ENCODE results near the gene PCYT2.

Gene PCYT2

GRCh38 chr17:81902023-81902652, 9.1 kb downstream of the PCYT2 start, which contains the start of gene NPB:
NPB (plus strand) TSS chr17:81902238; CDS start chr17:81902278, 40 bp downstream.
- DNase-seq (ENCODE audit: low read depth in 1 of 2, low spot score in 1 of 2) = no peak

- no peak for DNase-seq (ENCODE audit: low read depth in 1 of 2, low spot score in 1 of 2)
These were observed 9.8 kb downstream of the PCYT2 start for GRCh38 chr17:81901167-81902022.

GRCh38 chr17:81900181-81900820, 10.9 kb downstream of the PCYT2 start:
- no peak for DNase-seq (ENCODE audit: low read depth in 1 of 2, low spot score in 1 of 2)

GRCh38 chr17:81899514-81900166, 11.6 kb downstream of the PCYT2 start:
- DNase-seq (ENCODE audit: low read depth in 1 of 2, low spot score in 1 of 2) = no peak

GRCh38 chr17:81898885-81899284, 12.3 kb downstream of the PCYT2 start:
- DNase-seq (ENCODE audit: low read depth in 1 of 2, low spot score in 1 of 2) = no peak

- DNase-seq (ENCODE audit: low read depth in 1 of 2, low spot score in 1 of 2) = no peak
These were observed 13.0 kb downstream of the PCYT2 start for GRCh38 chr17:81898029-81898866.

GRCh38 chr17:81895400-81895799, 15.8 kb downstream of the PCYT2 start:
- no peak for DNase-seq (ENCODE audit: low read depth in 1 of 2, low spot score in 1 of 2)

GRCh38 chr17:81891303-81891552, 20.0 kb downstream of the PCYT2 start:
- no peak for DNase-seq (ENCODE audit: low read depth in 1 of 2, low spot score in 1 of 2)

GRCh38 chr17:81890447-81891302, 20.5 kb downstream of the PCYT2 start:
- DNase-seq (ENCODE audit: low read depth in 1 of 2, low spot score in 1 of 2) = no peak

- no peak for DNase-seq (ENCODE audit: low read depth in 1 of 2, low spot score in 1 of 2)
These were observed 21.6 kb downstream of the PCYT2 start for GRCh38 chr17:81889602-81890001.

- no peak for DNase-seq (ENCODE audit: low read depth in 1 of 2, low spot score in 1 of 2)
These were observed 22.1 kb downstream of the PCYT2 start for GRCh38 chr17:81888988-81889595.

GRCh38 chr17:81888105-81888987, 22.9 kb downstream of the PCYT2 start:
- DNase-seq (ENCODE audit: low read depth in 1 of 2, low spot score in 1 of 2) = no peak

GRCh38 chr17:81885869-81886548, 25.2 kb downstream of the PCYT2 start:
- DNase-seq (ENCODE audit: low read depth in 1 of 2, low spot score in 1 of 2) = no peak

GRCh38 chr17:81885454-81885853, 25.7 kb downstream of the PCYT2 start:
- no peak for DNase-seq (ENCODE audit: low read depth in 1 of 2, low spot score in 1 of 2)

- no peak for DNase-seq (ENCODE audit: low read depth in 1 of 2, low spot score in 1 of 2)
These were observed 26.2 kb downstream of the PCYT2 start for GRCh38 chr17:81884968-81885367.

GRCh38 chr17:81884520-81884919, 26.7 kb downstream of the PCYT2 start:
- no peak for DNase-seq (ENCODE audit: low read depth in 1 of 2, low spot score in 1 of 2)

GRCh38 chr17:81879121-81879520, 32.1 kb downstream of the PCYT2 start:
- DNase-seq (ENCODE audit: low read depth in 1 of 2, low spot score in 1 of 2) = no peak

GRCh38 chr17:81878294-81878693, 32.9 kb downstream of the PCYT2 start:
- no peak for DNase-seq (ENCODE audit: low read depth in 1 of 2, low spot score in 1 of 2)

Measured in activated T-helper 1 cell treated with anti-CD3 and anti-CD28 coated beads, Interleukin-2, amount 50 U/mL, for 16 hours (primary cell).